Activated T-helper 1 cell treated with anti-CD3 and anti-CD28 coated beads, Interleukin-2, amount 50 U/mL, for 16 hours (primary cell): ENCODE data around the gene PTPRM.

Experiments used
- DNase-seq, 2 donors: peaks; one replicate each; pipeline ENCODE4 v3.0.0-alpha.2; 2020; ENCODE audit warnings: low read depth in 1 of 2, low spot score in 1 of 2

Gene PTPRM

GRCh38 chr18:8212896-8213780 lies 646.0 kb downstream of the PTPRM start:
- no peak for DNase-seq

- DNase-seq, result no peak
These were observed 648.6 kb downstream of the PTPRM start for GRCh38 chr18:8215741-8216140.

GRCh38 chr18:8217051-8217564 lies 650.0 kb downstream of the PTPRM start:
- DNase-seq, result no peak

GRCh38 chr18:8218197-8218596 lies 651.1 kb downstream of the PTPRM start:
- no peak for DNase-seq

- no peak for DNase-seq
These were observed 654.3 kb downstream of the PTPRM start for GRCh38 chr18:8221452-8221851.

- DNase-seq, result no peak
These were observed 657.5 kb downstream of the PTPRM start for GRCh38 chr18:8224576-8224975.

GRCh38 chr18:8229040-8229439 lies 661.9 kb downstream of the PTPRM start:
- DNase-seq, result no peak

- DNase-seq, result no peak
These were observed 662.7 kb downstream of the PTPRM start for GRCh38 chr18:8229787-8230186.

GRCh38 chr18:8231316-8231715 lies 664.2 kb downstream of the PTPRM start:
- no peak for DNase-seq

- no peak for DNase-seq
These were observed 665.7 kb downstream of the PTPRM start for GRCh38 chr18:8232791-8233190.

- DNase-seq, result no peak
These were observed 668.8 kb downstream of the PTPRM start for GRCh38 chr18:8235894-8236293.

GRCh38 chr18:8238507-8238906 lies 671.4 kb downstream of the PTPRM start:
- no peak for DNase-seq

GRCh38 chr18:8241731-8242130 lies 674.6 kb downstream of the PTPRM start:
- DNase-seq, result no peak

- no peak for DNase-seq
These were observed 675.1 kb downstream of the PTPRM start for GRCh38 chr18:8242151-8242696.

- no peak for DNase-seq
These were observed 680.6 kb downstream of the PTPRM start for GRCh38 chr18:8247700-8248099.

GRCh38 chr18:8248576-8248975 lies 681.5 kb downstream of the PTPRM start:
- no peak for DNase-seq

GRCh38 chr18:8249811-8250210 lies 682.7 kb downstream of the PTPRM start:
- DNase-seq, result no peak

GRCh38 chr18:8252371-8252770 lies 685.3 kb downstream of the PTPRM start:
- DNase-seq, result no peak

- DNase-seq, result no peak
These were observed 686.8 kb downstream of the PTPRM start for GRCh38 chr18:8253944-8254343.

GRCh38 chr18:8254654-8255053 lies 687.5 kb downstream of the PTPRM start:
- no peak for DNase-seq

GRCh38 chr18:8257851-8258434 lies 690.8 kb downstream of the PTPRM start:
- no peak for DNase-seq

GRCh38 chr18:8260319-8260718 lies 693.2 kb downstream of the PTPRM start:
- no peak for DNase-seq
